Upper lobe of left lung (tissue), 6 donors: ENCODE results near the gene FGR. TPM values are rescaled to one million over a fixed set of nuclear protein-coding genes. Genes with fewer than 3 reads are reported as not detected.

ENCODE experiments used
- ATAC-seq, 2 donors: fragments of 200-7000 bp; cut with Tn5 transposase; one replicate each; pipeline ENCODE4 v1.9.1; 2022; ENCODE audit warnings: mild to moderate bottlenecking in 2 of 2, moderate library complexity in 2 of 2; ENCODE audit not compliant: low FRiP score in 2 of 2
- DNase-seq, 2 donors: peaks; one replicate each; pipeline ENCODE4 v3.0.0-alpha.2; 2019 to 2020
- H3K27ac ChIP-seq, 4 donors: fragments of 200-600 bp; sonication (generic); one replicate each; pipeline ENCODE4 v1.5.1; 2016 to 2019
- H3K27me3 ChIP-seq, 4 donors: fragments of 200-600 bp; sonication (generic); one replicate each; pipeline ENCODE4 v1.5.1; 2017 to 2019
- H3K36me3 ChIP-seq, 4 donors: fragments of 200-600 bp; sonication (generic); one replicate each; pipeline ENCODE4 v1.5.1; 2016 to 2019
- H3K4me1 ChIP-seq, 4 donors: fragments of 200-600 bp; sonication (generic); one replicate each; pipeline ENCODE4 v1.5.1; 2018 to 2019
- H3K4me3 ChIP-seq, 4 donors: fragments of 200-600 bp; sonication (generic); one replicate each; pipeline ENCODE4 v1.5.1; 2017 to 2019; ENCODE audit warnings: mild to moderate bottlenecking in 2 of 4, moderate library complexity in 1 of 4
- H3K9me3 ChIP-seq, 4 donors: fragments of 200-600 bp; sonication (generic); one replicate each; pipeline ENCODE4 v1.5.1; 2018 to 2019
- EP300 ChIP-seq, 4 donors: sonication (generic); formaldehyde crosslinking; IDR thresholded peaks; one replicate each; pipeline ENCODE4 v1.5.1; 2017; ENCODE audit warnings: antibody characterized with exemption in 4 of 4, control low read depth in 2 of 4
- POLR2A ChIP-seq, 4 donors: fragments of 450-650 bp; IDR thresholded peaks; one replicate each; pipeline ENCODE4 v1.5.1; 2016 to 2017; ENCODE audit warnings: antibody characterized with exemption in 4 of 4, mild to moderate bottlenecking in 2 of 4
- POLR2AphosphoS5 ChIP-seq, 2 donors: sonication (generic); formaldehyde crosslinking; IDR thresholded peaks; one replicate each; pipeline ENCODE4 v1.5.1; 2017; ENCODE audit warnings: antibody characterized with exemption in 2 of 2
- WGBS, 2 donors: methylation state at CpG; one replicate each; pipeline ENCODE4 v1.1.5; 2017 to 2018; 5-methylcytosine and 5-hydroxymethylcytosine counted together
- total RNA-seq, 6 donors: library from RNA; depleted of rRNA in 4 of 6; stranded (reverse); fragments of >200 nt in 4 of 6; gene quantifications; one replicate each; pipeline versions ENCODE4 v1.1.0 to v1.2.1, GENCODE V29; 2016 to 2021
- TF ChIP-seq, protein P1 (sequence below), 6 experiments: fragments of 450-650 bp in 4 of 6; fragments of 200-600 bp in 2 of 6; sonication (generic) in 2 of 6; IDR thresholded peaks; one replicate each; pipeline ENCODE4 v1.5.1; 2016 to 2019; ENCODE audit warnings: antibody characterized with exemption in 6 of 6
- donor health status: DM: no; HTN: no; CAD: no; lungs with moderate emphysema.
- donor health status: DM: no; HTN: yes; CAD: no; lungs with severe emphysema.

Gene FGR
- total RNA-seq, 6 donors from 2014 or later = 59.8 to 234 (median 150) TPM

- ATAC-seq = no peak
- peaks cover 0 to 7% (median 0%) of the 10 kb centered on the region in 4 donors for H3K36me3 ChIP-seq
- no peak for DNase-seq
- TF ChIP-seq POLR2A (IDR thresholded peaks at IDR 0.05) (no peak), POLR2AphosphoS5 (IDR thresholded peaks at IDR 0.05) (no peak), EP300 (IDR thresholded peaks at IDR 0.05) (no peak)
- TF ChIP-seq, protein P1, sequence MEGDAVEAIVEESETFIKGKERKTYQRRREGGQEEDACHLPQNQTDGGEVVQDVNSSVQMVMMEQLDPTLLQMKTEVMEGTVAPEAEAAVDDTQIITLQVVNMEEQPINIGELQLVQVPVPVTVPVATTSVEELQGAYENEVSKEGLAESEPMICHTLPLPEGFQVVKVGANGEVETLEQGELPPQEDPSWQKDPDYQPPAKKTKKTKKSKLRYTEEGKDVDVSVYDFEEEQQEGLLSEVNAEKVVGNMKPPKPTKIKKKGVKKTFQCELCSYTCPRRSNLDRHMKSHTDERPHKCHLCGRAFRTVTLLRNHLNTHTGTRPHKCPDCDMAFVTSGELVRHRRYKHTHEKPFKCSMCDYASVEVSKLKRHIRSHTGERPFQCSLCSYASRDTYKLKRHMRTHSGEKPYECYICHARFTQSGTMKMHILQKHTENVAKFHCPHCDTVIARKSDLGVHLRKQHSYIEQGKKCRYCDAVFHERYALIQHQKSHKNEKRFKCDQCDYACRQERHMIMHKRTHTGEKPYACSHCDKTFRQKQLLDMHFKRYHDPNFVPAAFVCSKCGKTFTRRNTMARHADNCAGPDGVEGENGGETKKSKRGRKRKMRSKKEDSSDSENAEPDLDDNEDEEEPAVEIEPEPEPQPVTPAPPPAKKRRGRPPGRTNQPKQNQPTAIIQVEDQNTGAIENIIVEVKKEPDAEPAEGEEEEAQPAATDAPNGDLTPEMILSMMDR (IDR thresholded peaks at IDR 0.05) = no peak
- H3K27me3 ChIP-seq = no peaks in the 10 kb centered on the region
- H3K4me1 ChIP-seq = peaks cover 53 to 86% (median 63%) of the 10 kb centered on the region in 4 donors
- 68 to 72% methylated on average over 7 of the region's 7 CpGs for WGBS, 2 donors
- no peak overlapping the region for H3K4me3 ChIP-seq
- H3K27ac ChIP-seq = peak overlapping the region in 2 of 4 donors; percentile 34 to 49
- no peaks in the 10 kb centered on the region for H3K9me3 ChIP-seq
Observed at GRCh38 chr1:27597516-27598294, 37.3 kb downstream of the FGR start.

DNA sequence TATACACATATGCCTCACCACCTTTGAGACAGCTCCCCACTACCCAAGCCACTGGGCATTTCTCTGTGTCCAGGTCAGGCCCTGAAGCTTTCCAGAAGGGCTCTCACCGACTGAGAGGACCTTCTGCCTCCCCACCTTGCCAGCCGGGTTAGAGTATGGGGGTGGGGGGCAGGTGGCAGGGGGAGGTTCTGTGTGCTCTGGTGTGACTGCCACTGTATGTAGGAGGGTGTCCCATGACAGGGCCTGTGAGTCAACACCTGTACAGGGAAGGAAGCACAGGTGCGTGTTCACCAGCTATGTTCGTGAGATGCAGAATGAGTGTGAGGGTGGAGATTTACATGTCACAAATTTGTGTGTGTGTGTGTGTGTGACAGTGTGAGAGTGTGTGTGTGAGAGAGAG lies 38.0 kb downstream of the FGR start:
- Histone ChIP-seq H3K9me3 (no peaks in the 10 kb centered on the region), H3K4me3 (no peak overlapping the region), H3K4me1 (peaks cover 49 to 86% (median 61%) of the 10 kb centered on the region in 4 donors), H3K27ac (no peak overlapping the region), H3K27me3 (no peaks in the 10 kb centered on the region), H3K36me3 (peaks cover 0 to 7% (median 0%) of the 10 kb centered on the region in 4 donors)
- TF ChIP-seq POLR2A (IDR thresholded peaks at IDR 0.05) (no peak), POLR2AphosphoS5 (IDR thresholded peaks at IDR 0.05) (no peak), EP300 (IDR thresholded peaks at IDR 0.05) (no peak)
- TF ChIP-seq, protein P1 (IDR thresholded peaks at IDR 0.05) = no peak
- DNase-seq (no peak), ATAC-seq (no peak)
- 71 to 73% methylated on average over 4 of the region's 4 CpGs for WGBS, 2 donors

DNA sequence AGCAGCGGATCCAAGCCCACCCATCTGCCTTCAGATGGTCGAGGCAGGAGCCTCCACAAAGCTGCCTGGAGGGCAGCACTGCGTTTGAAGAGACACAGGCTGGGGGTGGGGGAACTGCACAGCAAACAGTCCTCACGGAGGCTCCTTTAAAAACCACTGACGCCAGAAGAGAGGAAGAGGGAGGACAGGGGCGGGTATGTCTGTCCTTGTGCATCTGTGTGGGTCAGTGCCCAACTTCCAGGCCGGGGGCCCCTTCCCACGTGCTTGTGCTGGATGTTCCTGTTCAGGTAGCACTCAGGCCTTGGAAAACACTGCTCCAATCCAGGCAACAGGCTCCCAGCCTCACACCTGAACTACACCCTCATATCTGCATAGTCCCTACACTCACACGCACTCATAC lies 38.7 kb downstream of the FGR start:
- no peaks in the 10 kb centered on the region for H3K27me3 ChIP-seq
- H3K9me3 ChIP-seq = no peaks in the 10 kb centered on the region
- no peak overlapping the region for H3K4me3 ChIP-seq
- H3K27ac ChIP-seq = no peak overlapping the region
- 46 to 59% methylated on average over 3 to 9 of the region's 9 CpGs for WGBS, 2 donors
- peaks cover 49 to 86% (median 61%) of the 10 kb centered on the region in 4 donors for H3K4me1 ChIP-seq
- peaks cover 0 to 7% (median 0%) of the 10 kb centered on the region in 4 donors for H3K36me3 ChIP-seq
- no peak for DNase-seq
- ATAC-seq = no peak
- TF ChIP-seq EP300 (IDR thresholded peaks at IDR 0.05) (no peak), POLR2AphosphoS5 (IDR thresholded peaks at IDR 0.05) (no peak), POLR2A (IDR thresholded peaks at IDR 0.05) (no peak)
- TF ChIP-seq, protein P1 (IDR thresholded peaks at IDR 0.05) = no peak

- no peak for DNase-seq
- Histone ChIP-seq H3K36me3 (peaks cover 0 to 7% (median 0%) of the 10 kb centered on the region in 4 donors), H3K4me1 (peaks cover 52 to 86% (median 63%) of the 10 kb centered on the region in 4 donors), H3K27ac (no peak overlapping the region), H3K4me3 (no peak overlapping the region), H3K27me3 (no peaks in the 10 kb centered on the region), H3K9me3 (no peaks in the 10 kb centered on the region)
- 76 to 93% methylated on average over 5 of the region's 5 CpGs for WGBS, 2 donors
- no peak for ATAC-seq
- TF ChIP-seq POLR2A (IDR thresholded peaks at IDR 0.05) = no peak
- TF ChIP-seq, protein P1 (IDR thresholded peaks at IDR 0.05) = no peak
- TF ChIP-seq EP300 (IDR thresholded peaks at IDR 0.05) = no peak
- no peak for TF ChIP-seq POLR2AphosphoS5 (IDR thresholded peaks at IDR 0.05)
Observed at GRCh38 chr1:27595597-27595996, 39.4 kb downstream of the FGR start.
